Retinal pigment epithelial cell (primary cell): ENCODE measurements around the gene SMC6.
A peak's percentile ranks its signal among the peaks of the same experiment; 100 is the strongest.

Experiments
- DNase-seq: peaks from one replicate; pipeline ENCODE4 v3.0.0-alpha.2; 2010; ENCODE audit warnings: low read depth
- H3K4me3 ChIP-seq: 2 replicates; pipeline ENCODE4 v1.5.1; 2011; ENCODE audit warnings: mild to moderate bottlenecking, low read length, control low read depth, moderate library complexity
- CTCF ChIP-seq: conservative IDR thresholded peaks from 2 replicates; pipeline ENCODE4 v1.5.1; 2011; ENCODE audit warnings: low read depth, low read length, control low read depth, inconsistent platforms

SMC6 gene

GRCh38 chr2:17788773-17789172 lies 35.2 kb upstream of the SMC6 start:
- no peak for DNase-seq
- no peak overlapping the region for H3K4me3 ChIP-seq
- no peak for TF ChIP-seq CTCF

GRCh38 chr2:17786727-17787126 lies 33.1 kb upstream of the SMC6 start:
- TF ChIP-seq CTCF, result no peak
- H3K4me3 ChIP-seq, result no peak overlapping the region
- no peak for DNase-seq

- no peak for TF ChIP-seq CTCF
- DNase-seq, result no peak
- no peak overlapping the region for H3K4me3 ChIP-seq
Measured at GRCh38 chr2:17781482-17781881, 27.9 kb upstream of the SMC6 start.

- peak; percentile 62 for DNase-seq
- no peak for TF ChIP-seq CTCF
- H3K4me3 ChIP-seq, result no peak overlapping the region
Measured at GRCh38 chr2:17780546-17780945, 26.9 kb upstream of the SMC6 start.

- no peak overlapping the region for H3K4me3 ChIP-seq
- no peak for TF ChIP-seq CTCF
- DNase-seq, result no peak
Measured at GRCh38 chr2:17772532-17772931, 18.9 kb upstream of the SMC6 start.

GRCh38 chr2:17771956-17772355 lies 18.3 kb upstream of the SMC6 start:
- no peak for TF ChIP-seq CTCF
- no peak for DNase-seq
- H3K4me3 ChIP-seq, result no peak overlapping the region

GRCh38 chr2:17768894-17769293 lies 15.3 kb upstream of the SMC6 start:
- TF ChIP-seq CTCF, result no peak
- no peak overlapping the region for H3K4me3 ChIP-seq
- no peak for DNase-seq
